OCI-LY7 (cell line): Measurements from ENCODE around the gene RPL32.
"Not testable (repeated sequence)": the region's sequence is repeated elsewhere in the genome, so short reads cannot be mapped to it uniquely, and the experiment has no call there.

Experiments used
- EZH2phosphoT487 ChIP-seq: fragments of 200-600 bp; sonication (generic); IDR thresholded peaks from 2 replicates; pipeline ENCODE4 v1.6.1; 2018; ENCODE audit warnings: low read depth, borderline replicate concordance, mild to moderate bottlenecking, mixed run types, antibody characterized with exemption, low read length, moderate library complexity, mixed read lengths
- TF ChIP-seq, protein P1 (sequence below): fragments of 200-600 bp; sonication (generic); conservative IDR thresholded peaks from 2 replicates; pipeline ENCODE4 v1.5.1; 2014; ENCODE audit warnings: mild to moderate bottlenecking, antibody characterized with exemption, low read length, moderate library complexity, mixed read lengths

DNA sequence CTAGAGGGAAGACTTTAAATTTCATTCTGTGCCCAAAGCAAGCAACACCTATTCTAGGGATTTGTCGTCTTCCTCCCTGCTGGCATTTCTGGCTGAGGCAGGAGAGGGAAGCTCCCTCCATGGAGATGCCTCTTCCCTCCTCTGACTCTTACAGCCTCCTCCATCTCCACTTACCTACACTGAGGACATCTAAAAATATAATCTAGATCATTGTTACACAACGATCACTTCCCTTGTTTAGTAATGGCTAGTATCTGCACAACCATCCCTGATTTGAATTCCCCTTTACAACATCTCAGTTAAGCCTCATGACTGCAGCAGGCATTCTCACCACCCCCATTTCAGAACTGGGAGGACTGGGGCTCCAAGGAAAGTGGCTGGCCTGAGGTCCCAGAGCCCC, 12.5 kb upstream of the RPL32 start:
- TF ChIP-seq, protein P1, sequence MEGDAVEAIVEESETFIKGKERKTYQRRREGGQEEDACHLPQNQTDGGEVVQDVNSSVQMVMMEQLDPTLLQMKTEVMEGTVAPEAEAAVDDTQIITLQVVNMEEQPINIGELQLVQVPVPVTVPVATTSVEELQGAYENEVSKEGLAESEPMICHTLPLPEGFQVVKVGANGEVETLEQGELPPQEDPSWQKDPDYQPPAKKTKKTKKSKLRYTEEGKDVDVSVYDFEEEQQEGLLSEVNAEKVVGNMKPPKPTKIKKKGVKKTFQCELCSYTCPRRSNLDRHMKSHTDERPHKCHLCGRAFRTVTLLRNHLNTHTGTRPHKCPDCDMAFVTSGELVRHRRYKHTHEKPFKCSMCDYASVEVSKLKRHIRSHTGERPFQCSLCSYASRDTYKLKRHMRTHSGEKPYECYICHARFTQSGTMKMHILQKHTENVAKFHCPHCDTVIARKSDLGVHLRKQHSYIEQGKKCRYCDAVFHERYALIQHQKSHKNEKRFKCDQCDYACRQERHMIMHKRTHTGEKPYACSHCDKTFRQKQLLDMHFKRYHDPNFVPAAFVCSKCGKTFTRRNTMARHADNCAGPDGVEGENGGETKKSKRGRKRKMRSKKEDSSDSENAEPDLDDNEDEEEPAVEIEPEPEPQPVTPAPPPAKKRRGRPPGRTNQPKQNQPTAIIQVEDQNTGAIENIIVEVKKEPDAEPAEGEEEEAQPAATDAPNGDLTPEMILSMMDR = not testable (repeated sequence)
- TF ChIP-seq EZH2phosphoT487 = not testable (repeated sequence)
